ENCODE measurements around the gene EFL1.

Gene EFL1

DNA sequence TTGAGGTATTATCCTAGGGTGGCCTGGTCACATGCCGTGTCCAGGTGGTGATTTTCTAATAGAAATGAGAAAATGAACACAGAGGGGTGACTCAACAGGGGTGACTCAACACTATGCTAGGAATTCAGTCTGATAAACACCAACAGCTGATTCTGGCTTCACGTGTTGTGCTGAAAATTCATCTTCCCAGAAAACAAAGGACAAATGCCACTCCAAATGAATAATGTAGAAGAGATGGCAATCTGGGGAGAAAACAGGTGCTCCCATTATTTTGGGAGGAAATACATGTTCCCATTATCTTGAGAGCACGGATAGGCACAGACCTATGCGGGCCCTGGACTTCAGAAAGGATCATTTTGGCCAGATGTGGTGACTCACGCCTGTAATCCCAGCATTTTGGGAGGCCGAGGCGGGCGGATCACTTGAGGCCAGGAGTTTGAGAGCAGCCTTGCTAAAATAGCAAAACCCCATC lies 115.5 kb downstream of the EFL1 start:
- DNase-seq, result no peak

- no peak for DNase-seq
Measured at GRCh38 chr15:82146576-82146975, 116.0 kb downstream of the EFL1 start.

DNA sequence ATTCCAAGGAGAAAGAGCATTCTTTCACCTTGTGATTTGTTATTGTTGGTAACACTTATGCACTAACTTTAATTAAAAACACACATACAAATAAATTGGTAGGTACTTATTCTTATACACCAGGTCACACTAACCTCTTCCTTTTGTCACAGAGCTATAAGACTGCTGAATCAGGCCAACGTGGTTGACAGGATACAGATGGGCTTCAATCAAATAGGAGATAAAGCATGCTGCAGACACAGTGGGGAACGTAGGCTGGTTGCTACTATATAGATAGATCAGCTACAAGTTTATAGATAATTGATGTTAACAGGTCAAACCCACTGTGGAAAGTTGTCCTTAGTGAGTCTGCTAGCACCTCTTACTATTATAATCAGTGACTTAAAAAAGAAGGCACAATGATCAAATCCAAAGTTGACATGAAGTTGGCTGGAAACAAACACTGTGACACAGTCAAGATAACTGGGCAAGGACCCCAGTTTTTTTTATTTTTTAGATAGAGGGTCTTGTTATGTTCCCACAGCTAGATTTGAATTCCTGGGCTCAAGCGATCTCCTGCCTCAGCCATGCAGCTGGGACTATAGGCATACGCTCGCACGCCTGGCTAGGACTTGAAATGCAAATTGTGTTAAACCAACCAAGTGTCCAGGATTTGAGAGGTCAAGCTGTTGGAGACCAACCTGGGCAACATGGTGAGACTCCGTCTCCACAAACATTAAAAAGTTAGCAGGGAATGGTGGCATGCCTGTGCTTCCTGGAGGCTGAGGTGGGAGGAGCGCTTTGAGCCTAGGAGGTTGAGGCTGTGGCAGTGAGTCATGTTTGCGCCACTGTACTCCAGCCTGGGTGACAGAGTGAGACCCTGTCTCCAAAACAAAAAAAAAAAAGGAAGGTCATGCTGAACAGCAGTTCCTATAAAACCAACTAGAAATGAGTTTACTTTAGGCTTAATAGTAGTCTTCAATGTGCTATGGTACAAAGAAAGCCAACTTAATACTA lies 118.8 kb downstream of the EFL1 start:
- DNase-seq, result no peak

- no peak for DNase-seq
Measured at GRCh38 chr15:82140886-82141285, 121.6 kb downstream of the EFL1 start.

DNA sequence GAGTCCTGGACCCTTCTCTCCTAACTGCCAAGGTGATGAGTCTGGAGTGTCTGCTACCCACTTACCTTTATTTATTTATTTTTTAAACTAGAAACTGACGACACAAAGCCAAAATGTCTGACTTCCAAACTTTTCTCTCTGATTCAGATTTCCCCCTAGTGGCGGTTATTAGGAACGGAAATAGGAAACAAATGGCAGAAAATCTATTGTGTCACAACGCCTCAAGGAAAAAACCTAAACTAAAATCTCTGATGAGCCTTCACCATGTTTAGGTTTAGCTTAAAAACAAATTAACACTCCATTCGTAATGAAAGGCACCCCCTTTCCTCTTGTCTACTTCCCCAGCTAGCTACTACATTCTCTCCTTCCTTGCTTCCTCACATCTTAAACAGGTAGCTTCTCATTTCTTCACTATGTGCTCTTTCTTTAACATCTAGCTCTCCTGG lies 122.7 kb downstream of the EFL1 start:
- peak; percentile 12 for DNase-seq

GRCh38 chr15:82138306-82138705 lies 124.2 kb downstream of the EFL1 start:
- no peak for DNase-seq

DNA sequence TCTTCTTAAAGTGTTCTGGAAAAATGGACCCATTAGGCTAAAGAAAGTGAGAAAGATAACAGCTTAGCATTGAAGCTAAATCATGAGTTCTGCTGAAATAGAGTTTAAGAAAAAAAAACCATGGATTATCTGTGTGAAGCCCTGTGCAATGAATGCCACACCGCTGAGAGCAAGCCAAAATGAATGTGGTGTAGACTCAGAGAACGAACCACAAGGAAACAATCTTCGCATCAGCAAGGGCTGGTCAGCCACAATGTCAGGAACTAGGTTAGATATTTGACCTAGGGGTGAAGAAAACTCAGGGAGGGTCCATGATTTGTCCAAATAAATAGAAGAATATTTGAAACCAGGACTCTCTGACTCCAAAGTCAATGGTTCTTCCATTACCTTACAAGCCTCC lies 125.3 kb downstream of the EFL1 start:
- DNase-seq, result no peak

DNA sequence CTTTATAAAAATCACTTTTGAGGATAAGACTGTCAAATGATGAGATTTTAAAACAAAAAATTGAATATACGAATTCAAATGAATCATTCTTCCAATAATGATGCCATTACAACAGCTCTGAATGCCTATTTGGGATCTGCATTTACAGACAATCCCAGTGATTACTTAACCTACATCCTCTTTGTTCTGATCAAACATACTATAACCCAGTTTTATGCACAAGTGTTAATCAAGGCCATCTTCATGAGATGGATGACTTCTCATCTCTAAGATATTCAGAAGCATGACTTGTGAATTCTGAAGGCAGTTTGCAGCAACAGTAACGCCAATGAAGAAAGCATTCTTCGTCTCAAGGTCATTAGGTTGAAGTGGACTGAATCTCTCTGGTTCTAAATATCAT lies 126.4 kb downstream of the EFL1 start:
- DNase-seq, result no peak

DNA sequence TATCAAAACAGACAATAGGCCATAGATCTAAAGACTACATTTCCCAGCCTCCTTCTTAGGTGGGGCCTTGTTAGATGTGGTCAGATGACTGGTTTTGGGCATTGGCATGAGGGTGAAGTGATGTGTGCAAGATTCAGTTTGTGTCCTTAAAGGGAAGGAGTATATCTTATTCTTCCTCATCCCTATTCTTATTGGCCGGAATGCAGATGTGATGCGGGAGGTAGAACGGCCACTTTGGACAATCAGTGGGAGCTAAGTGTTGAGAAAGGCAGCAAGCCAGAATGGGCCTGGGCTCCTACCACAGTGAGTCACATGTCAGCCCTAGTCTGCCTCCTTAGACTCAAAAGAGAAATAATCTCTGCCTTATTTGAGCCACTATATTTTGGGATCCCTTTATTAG lies 126.9 kb downstream of the EFL1 start:
- DNase-seq, result no peak

DNA sequence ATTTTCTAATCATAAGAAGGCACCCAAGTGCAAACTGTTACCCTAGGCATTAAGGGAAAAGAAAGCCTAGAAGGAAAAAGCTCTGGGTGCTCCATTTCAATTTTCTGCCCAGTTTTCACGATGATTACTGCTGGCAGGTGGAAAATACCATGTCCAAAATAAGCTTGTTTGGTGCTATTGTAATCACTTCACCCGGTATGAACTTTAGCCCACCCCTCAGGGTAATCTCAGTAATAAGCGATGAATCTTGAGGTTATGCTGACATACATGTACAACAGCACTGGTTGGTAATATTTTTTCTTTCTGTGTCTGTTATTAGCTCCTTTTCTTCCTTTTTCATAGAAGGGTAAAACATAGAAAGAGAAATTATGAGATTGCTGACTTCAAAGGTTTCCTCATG lies 128.1 kb downstream of the EFL1 start:
- no peak for DNase-seq

DNA sequence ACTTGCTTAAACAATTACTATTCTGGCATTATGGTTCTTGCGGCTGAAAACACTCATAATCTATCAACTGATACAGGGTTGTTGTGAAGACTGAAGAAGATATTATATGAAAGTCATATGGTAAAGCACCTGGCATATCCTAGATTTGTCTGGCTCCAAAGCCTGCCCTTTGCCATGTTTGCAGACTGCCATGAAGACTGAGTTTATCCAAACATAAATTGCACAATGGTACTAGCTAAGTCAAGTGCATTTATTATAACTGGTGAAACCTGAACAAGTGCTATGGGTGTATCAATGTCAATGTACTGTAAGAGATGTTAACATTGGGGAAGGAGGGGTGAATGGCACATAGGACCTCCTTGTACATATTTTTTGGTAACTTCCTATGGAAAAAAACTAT lies 129.3 kb downstream of the EFL1 start:
- DNase-seq, result peak; percentile 17

DNA sequence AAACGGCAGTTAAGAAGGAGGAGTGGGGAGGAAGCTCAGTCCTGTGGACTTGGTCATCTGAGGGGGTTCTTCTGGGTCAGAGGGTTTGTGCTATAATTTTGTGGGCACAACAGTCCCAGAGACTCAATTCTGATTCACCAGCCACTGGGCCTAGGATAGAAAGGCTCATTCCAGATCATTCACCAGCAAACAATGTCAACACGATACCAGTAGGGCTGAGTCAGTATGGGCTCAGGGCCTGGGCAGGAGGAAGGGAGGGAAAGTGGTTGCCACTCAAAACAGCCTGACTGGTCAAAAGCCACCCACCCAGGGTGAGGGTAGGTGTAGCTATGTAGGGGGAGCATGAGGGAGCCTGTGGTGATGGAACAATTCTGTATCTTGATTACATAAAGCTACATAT lies 129.8 kb downstream of the EFL1 start:
- DNase-seq, result no peak

GRCh38 chr15:82132096-82132495 lies 130.4 kb downstream of the EFL1 start:
- DNase-seq, result no peak

- DNase-seq, result no peak
Measured at GRCh38 chr15:82130248-82130647, 132.3 kb downstream of the EFL1 start.

GRCh38 chr15:82129761-82130160 lies 132.8 kb downstream of the EFL1 start:
- DNase-seq, result peak; percentile 78

- no peak for DNase-seq
Measured at GRCh38 chr15:82129149-82129692, 133.3 kb downstream of the EFL1 start.

- no peak for DNase-seq
Measured at GRCh38 chr15:82128401-82129148, 134.0 kb downstream of the EFL1 start.

GRCh38 chr15:82127581-82127980 lies 135.0 kb downstream of the EFL1 start:
- no peak for DNase-seq

GRCh38 chr15:82126346-82126745 lies 136.2 kb downstream of the EFL1 start:
- no peak for DNase-seq

DNA sequence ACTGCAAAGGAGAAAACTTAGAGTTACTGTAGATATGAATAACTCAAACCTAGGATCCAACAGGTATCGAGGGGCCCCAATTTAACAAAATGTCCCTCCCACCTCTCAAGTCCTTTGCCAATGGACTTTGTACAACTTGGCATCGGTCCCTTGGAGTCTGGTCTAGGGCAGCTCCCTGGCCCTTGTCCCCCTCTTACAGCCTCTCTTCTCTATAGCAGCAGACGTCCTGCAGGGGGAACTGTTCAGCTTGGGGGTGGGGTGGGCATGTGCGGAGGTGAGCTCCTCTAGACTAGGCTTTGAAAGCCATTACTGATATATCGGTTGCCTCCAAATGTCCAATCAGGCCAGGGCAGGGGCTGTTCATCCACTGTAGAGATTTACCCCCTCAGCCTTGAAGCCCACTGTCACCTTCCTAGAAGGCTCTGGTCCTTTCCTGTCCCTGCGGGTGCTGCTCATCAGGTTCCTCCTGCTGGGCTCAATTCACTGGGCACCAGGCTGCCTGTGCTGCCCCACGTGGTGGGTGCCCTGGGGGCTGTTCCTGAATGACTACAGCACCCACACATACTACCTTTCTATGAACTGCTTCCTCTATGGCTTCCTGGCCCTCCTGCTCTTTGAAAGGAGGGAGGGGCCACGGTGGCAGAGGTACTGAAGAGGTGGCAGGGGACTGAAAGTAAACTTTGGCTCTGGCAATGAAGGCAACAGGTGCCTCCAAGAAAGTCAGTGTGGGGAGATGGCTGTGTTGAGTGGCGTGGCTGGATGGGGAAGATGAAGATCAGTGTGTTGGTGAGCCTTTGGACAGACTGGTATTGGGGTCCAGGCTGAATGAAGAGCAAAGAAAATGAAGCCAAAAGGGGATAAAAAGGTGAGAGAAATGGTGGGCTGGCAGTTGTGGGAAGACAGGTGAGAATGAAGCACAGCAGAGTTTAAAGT lies 137.9 kb downstream of the EFL1 start:
- DNase-seq, result no peak

DNA sequence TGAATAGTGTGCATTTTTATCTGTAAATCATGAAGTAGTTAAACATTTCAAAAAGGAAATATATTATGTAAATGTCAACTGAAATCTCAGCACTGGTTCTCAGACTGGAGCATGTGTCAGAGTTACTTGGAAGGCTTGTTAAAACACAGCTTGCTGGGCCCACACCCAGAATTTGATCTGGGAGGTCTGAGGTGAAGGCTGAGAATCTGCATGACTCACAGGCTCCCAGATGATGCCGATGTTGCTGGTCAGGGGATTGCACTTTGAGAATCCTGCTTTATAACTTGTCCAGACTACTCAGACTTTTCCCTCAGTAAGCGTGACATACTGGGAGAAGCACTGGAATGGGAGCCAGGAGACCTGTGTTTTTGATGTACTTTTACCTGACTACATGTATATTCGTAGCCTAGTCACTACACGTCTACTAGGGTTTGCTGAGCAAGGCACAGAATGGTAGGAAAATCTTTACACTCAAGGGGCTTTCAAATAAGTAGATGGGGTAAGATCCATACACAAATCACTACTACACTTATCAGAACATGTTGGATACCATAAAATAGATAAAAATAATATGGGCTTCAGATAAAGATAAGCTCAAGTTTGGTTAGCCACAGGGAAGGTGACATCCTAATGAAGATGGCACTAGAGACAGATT lies 139.7 kb downstream of the EFL1 start:
- no peak for DNase-seq

DNA sequence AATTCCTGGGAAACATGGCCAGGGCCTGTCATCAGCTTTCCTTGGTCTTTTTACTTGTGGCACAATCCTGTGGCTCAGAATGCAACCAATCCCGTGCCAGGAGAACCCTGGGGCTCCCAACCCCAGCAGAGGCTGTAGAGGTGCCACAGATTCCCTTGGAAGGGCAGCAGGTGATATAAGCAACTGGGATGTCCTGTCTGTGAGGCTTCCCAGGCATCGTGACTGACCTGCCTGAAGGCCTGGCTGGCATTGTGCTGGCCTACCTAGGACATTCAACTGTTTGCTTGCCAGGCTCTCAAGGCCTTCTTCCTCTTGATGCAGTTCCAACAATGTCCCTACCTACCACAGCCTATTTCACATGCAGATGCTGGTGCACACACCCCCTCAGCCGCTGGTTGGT lies 144.5 kb downstream of the EFL1 start:
- no peak for DNase-seq
